HAP-1 (cell line): ENCODE data around the gene RAB8A.
"Not testable (repeated sequence)": the region's sequence is repeated elsewhere in the genome, so short reads cannot be mapped to it uniquely, and the experiment has no call there.

Experiments used
- DNase-seq, 2 experiments: peaks; one replicate each; pipeline ENCODE4 v3.0.0-alpha.2; 2016 to 2020; ENCODE audit warnings: low spot score in 2 of 2
- H3K27me3 ChIP-seq: fragments of 250-450 bp; sonication (Bioruptor Pico); 2 replicates; pipeline ENCODE4 v1.5.1; 2020; ENCODE audit warnings: low read depth, mild to moderate bottlenecking, moderate library complexity
- H3K36me3 ChIP-seq: fragments of 250-450 bp; sonication (Bioruptor Pico); replicated peaks from 2 replicates; pipeline ENCODE4 v1.5.1; 2020; ENCODE audit warnings: mild to moderate bottlenecking
- H3K4me1 ChIP-seq: fragments of 250-450 bp; sonication (Bioruptor Pico); 2 replicates; pipeline ENCODE4 v1.5.1; 2020; ENCODE audit warnings: mild to moderate bottlenecking
- H3K4me3 ChIP-seq: fragments of 250-450 bp; sonication (Bioruptor Pico); 2 replicates; pipeline ENCODE4 v1.5.1; 2020; ENCODE audit warnings: mild to moderate bottlenecking, moderate library complexity
- H3K9me3 ChIP-seq: fragments of 250-450 bp; sonication (Bioruptor Pico); 2 replicates; pipeline ENCODE4 v1.5.1; 2020; ENCODE audit warnings: mild to moderate bottlenecking, moderate library complexity
- in situ Hi-C: fragments of 300-500 bp; cut with MboI; formaldehyde crosslinking; loops from 3 replicates; pipeline ENCODE4 v1.14.3; 2020; ENCODE audit warnings: low sequenced_read_pairs, inconsistent platforms, mixed read lengths

RAB8A gene

GRCh38 chr19:16112778-16113177 is 1.1 kb downstream of the RAB8A start:
- peak overlapping the region; percentile 99 for H3K4me3 ChIP-seq
- peaks cover 18% of the 10 kb centered on the region for H3K36me3 ChIP-seq
- in situ Hi-C loops = no loop called here
- DNase-seq = no peak
- H3K9me3 ChIP-seq = no peaks in the 10 kb centered on the region
- peaks cover 16% of the 10 kb centered on the region for H3K4me1 ChIP-seq
- H3K27me3 ChIP-seq = no peaks in the 10 kb centered on the region

- peaks cover 27% of the 10 kb centered on the region for H3K36me3 ChIP-seq
- H3K4me1 ChIP-seq = peaks cover 16% of the 10 kb centered on the region
- H3K27me3 ChIP-seq = no peaks in the 10 kb centered on the region
- in situ Hi-C loops = no loop called here
- H3K9me3 ChIP-seq = no peaks in the 10 kb centered on the region
- DNase-seq = no peak
- H3K4me3 ChIP-seq = no peak overlapping the region
Observed at GRCh38 chr19:16113727-16114126, 2.0 kb downstream of the RAB8A start.

GRCh38 chr19:16115301-16116039 is 3.8 kb downstream of the RAB8A start:
- peaks cover 16% of the 10 kb centered on the region for H3K4me1 ChIP-seq
- no peak for DNase-seq
- H3K27me3 ChIP-seq = no peaks in the 10 kb centered on the region
- in situ Hi-C loops = no loop called here
- no peaks in the 10 kb centered on the region for H3K9me3 ChIP-seq
- H3K4me3 ChIP-seq = no peak overlapping the region
- peaks cover 39% of the 10 kb centered on the region for H3K36me3 ChIP-seq

DNA sequence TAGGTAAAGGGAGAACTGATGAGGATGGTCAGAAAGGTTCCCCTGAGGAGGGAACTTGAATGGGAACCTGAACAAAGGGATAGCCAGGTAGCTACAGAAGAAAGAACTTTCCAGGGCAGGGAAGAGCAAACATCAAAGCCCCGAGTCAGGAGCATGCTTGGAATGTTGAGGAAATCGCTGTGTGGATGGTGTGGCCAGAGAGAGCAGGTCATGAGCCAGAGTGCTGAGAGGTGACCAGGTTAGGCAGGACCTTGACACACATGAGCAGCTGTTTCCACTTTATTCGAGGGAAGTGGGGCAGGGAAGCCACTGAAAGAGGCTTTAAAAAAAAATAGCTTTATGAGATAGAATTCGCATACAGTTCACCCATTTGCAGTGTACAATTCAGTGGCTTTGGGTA is 4.4 kb downstream of the RAB8A start:
- in situ Hi-C loops = no loop called here
- no peak for DNase-seq
- peaks cover 43% of the 10 kb centered on the region for H3K36me3 ChIP-seq
- no peaks in the 10 kb centered on the region for H3K27me3 ChIP-seq
- H3K9me3 ChIP-seq = no peaks in the 10 kb centered on the region
- no peak overlapping the region for H3K4me3 ChIP-seq
- H3K4me1 ChIP-seq = peaks cover 11% of the 10 kb centered on the region

- H3K4me1 ChIP-seq = peaks cover 5% of the 10 kb centered on the region
- H3K4me3 ChIP-seq = no peak overlapping the region
- no peaks in the 10 kb centered on the region for H3K27me3 ChIP-seq
- peaks cover 53% of the 10 kb centered on the region for H3K36me3 ChIP-seq
- no peaks in the 10 kb centered on the region for H3K9me3 ChIP-seq
- DNase-seq = no peak
- in situ Hi-C loops = no loop called here
Observed at GRCh38 chr19:16117594-16118033, 5.9 kb downstream of the RAB8A start.

DNA sequence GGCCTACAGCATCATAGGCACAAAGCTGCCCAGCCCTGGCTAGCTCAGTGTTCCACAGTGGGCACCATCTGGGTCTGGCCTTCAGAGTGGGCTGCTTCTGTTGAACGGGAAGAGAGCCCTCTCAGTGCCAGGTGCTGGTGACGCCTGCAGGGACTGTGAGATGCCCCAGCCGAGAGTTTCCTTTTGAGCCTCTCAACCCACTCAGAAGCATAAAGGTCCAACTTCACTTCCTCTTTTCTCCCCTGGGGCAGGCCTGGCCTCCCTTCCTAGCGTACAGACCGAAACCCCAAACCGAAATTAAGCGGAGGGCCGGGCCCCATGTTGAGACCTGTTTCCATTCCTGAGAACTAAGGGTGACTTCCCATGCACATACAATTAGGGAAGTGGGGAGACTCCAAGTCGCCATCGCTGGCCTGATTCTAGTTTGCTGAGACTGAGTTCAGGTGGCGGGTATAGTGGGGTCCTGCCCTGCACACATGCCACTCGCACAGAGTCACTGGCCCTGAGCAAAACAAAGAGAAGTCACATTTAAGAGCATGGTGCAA is 6.9 kb downstream of the RAB8A start:
- Histone ChIP-seq H3K4me1 (no peaks in the 10 kb centered on the region), H3K4me3 (no peak overlapping the region), H3K9me3 (no peaks in the 10 kb centered on the region), H3K27me3 (no peaks in the 10 kb centered on the region), H3K36me3 (peaks cover 54% of the 10 kb centered on the region)
- in situ Hi-C loops = no loop called here
- DNase-seq = no peak

- H3K36me3 ChIP-seq = peaks cover 58% of the 10 kb centered on the region
- H3K27me3 ChIP-seq, H3K9me3 ChIP-seq, H3K4me3 ChIP-seq, in situ Hi-C loops, DNase-seq, H3K4me1 ChIP-seq: not testable (repeated sequence)
Observed at GRCh38 chr19:16119075-16119857, 7.6 kb downstream of the RAB8A start.

- no peak overlapping the region for H3K4me3 ChIP-seq
- no peaks in the 10 kb centered on the region for H3K9me3 ChIP-seq
- no peaks in the 10 kb centered on the region for H3K4me1 ChIP-seq
- H3K36me3 ChIP-seq = peaks cover 70% of the 10 kb centered on the region
- no peaks in the 10 kb centered on the region for H3K27me3 ChIP-seq
- no peak for DNase-seq
- in situ Hi-C loops = no loop called here
Observed at GRCh38 chr19:16121141-16121540, 9.5 kb downstream of the RAB8A start.

DNA sequence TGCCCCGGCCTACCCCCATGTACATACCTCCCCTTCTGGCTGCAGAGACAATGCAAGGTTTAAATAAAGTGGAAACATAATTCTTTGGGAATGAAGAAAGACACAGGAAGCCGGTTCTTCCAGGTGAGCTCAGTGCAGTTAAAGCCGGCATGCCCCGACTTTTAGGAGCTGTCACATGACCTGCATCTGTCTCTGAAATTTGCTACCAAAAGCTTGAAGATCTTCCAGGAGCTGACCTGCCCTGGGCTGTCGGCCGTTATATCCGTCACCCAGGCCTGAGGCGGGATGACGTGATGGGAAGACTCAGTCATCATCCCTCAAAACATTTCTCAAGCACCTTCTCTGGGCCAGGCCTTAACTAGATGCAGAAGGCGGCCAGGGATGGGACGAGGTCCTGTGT is 10.3 kb downstream of the RAB8A start:
- H3K36me3 ChIP-seq = peaks cover 75% of the 10 kb centered on the region
- H3K27me3 ChIP-seq = no peaks in the 10 kb centered on the region
- no peak overlapping the region for H3K4me3 ChIP-seq
- no peaks in the 10 kb centered on the region for H3K4me1 ChIP-seq
- no peak for DNase-seq
- in situ Hi-C loops = no loop called here
- H3K9me3 ChIP-seq = no peaks in the 10 kb centered on the region

DNA sequence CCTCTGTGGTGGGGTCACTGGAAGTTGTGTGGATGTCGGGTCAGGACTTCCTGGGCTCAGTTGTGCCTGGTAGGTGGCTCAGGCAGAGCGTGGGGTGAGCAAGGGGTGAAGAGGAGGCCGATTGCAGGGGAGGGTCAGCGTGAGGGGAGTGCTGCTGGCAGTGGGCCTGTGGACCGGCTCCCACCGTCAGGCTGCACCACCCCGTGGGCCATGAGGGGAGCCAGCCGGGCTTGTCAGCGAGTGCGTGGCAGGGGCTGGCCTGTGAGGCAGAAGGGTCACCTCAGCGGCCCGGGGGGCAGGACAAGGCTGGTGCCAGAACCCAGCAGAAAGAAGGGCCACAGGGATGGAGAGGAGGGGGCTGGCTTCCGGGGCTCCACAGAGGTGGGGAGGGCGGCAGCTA is 13.3 kb downstream of the RAB8A start:
- Histone ChIP-seq H3K36me3 (peaks cover 81% of the 10 kb centered on the region), H3K27me3 (no peaks in the 10 kb centered on the region), H3K4me1 (no peaks in the 10 kb centered on the region), H3K9me3 (no peaks in the 10 kb centered on the region), H3K4me3 (no peak overlapping the region)
- no peak for DNase-seq
- in situ Hi-C loops = no loop called here

- peaks cover 77% of the 10 kb centered on the region for H3K36me3 ChIP-seq
- no peaks in the 10 kb centered on the region for H3K4me1 ChIP-seq
- in situ Hi-C loops = no loop called here
Observed at GRCh38 chr19:16125737-16126495, 14.2 kb downstream of the RAB8A start.

GRCh38 chr19:16127080-16127479 is 15.4 kb downstream of the RAB8A start:
- in situ Hi-C loops = no loop called here
- Histone ChIP-seq H3K4me3 (no peak overlapping the region), H3K9me3 (no peaks in the 10 kb centered on the region), H3K27me3 (no peaks in the 10 kb centered on the region), H3K36me3 (peaks cover 73% of the 10 kb centered on the region), H3K4me1 (no peaks in the 10 kb centered on the region)
- no peak for DNase-seq

More at GRCh38 chr19:16125737-16126495, 14.2 kb downstream of the RAB8A start:
- no peaks in the 10 kb centered on the region for H3K9me3 ChIP-seq
- no peak overlapping the region for H3K4me3 ChIP-seq
- no peak for DNase-seq
- H3K27me3 ChIP-seq = no peaks in the 10 kb centered on the region

GRCh38 chr19:16127776-16128371 is 16.2 kb downstream of the RAB8A start:
- H3K36me3 ChIP-seq = peaks cover 73% of the 10 kb centered on the region

More at GRCh38 chr19:16127776-16128371, 16.2 kb downstream of the RAB8A start:
- H3K4me1 ChIP-seq = no peaks in the 10 kb centered on the region
- no peaks in the 10 kb centered on the region for H3K9me3 ChIP-seq
- in situ Hi-C loops = no loop called here
- H3K27me3 ChIP-seq = no peaks in the 10 kb centered on the region
- H3K4me3 ChIP-seq = no peak overlapping the region
- no peak for DNase-seq
